ENCODE measurements around the gene CHERP.

- TF ChIP-seq POLR2A (IDR thresholded peaks at IDR 0.05; ENCODE audit: low read depth, low read length) (no peak), CTCF (conservative IDR thresholded peaks at IDR 0.05; ENCODE audit: low read depth, low read length) (no peak), RAD21 (IDR thresholded peaks at IDR 0.05; ENCODE audit: low read length) (no peak), FOS (IDR thresholded peaks at IDR 0.05; ENCODE audit: low read depth, low read length) (no peak), MAZ (IDR thresholded peaks at IDR 0.05; ENCODE audit: borderline replicate concordance, low read depth, low read length) (no peak), USF2 (IDR thresholded peaks at IDR 0.05; ENCODE audit: low read depth, low read length) (no peak), CHD1 (IDR thresholded peaks at IDR 0.05; ENCODE audit: low read depth, low read length) (no peak), SMC3 (IDR thresholded peaks at IDR 0.05; ENCODE audit: low read depth, low read length) (no peak), MXI1 (IDR thresholded peaks at IDR 0.05; ENCODE audit: borderline replicate concordance, low read depth, low read length) (no peak), BHLHE40 (IDR thresholded peaks at IDR 0.05; ENCODE audit: low read depth, low read length) (no peak), CEBPB (IDR thresholded peaks at IDR 0.05; ENCODE audit: low read depth, low read length) (no peak), RCOR1 (IDR thresholded peaks at IDR 0.05; ENCODE audit: insufficient replicate concordance, low read length) (no peak), RFX5 (IDR thresholded peaks at IDR 0.05; ENCODE audit: low read depth, low read length) (no peak)
Observed at GRCh38 chr19:16529466-16530144, 12.6 kb downstream of the CHERP start.
